Thoracic aorta (tissue), 2 donors: ENCODE results near the gene GTF2F1. TPM values are rescaled to one million over a fixed set of nuclear protein-coding genes. Genes with fewer than 3 reads are reported as not detected.
A peak's percentile ranks its signal among the peaks of the same experiment; 100 is the strongest.

Source experiments
- ATAC-seq: fragments of 150-250 bp; one replicate; pipeline ENCODE4 v1.8.0; 2017; ENCODE audit warnings: low read depth; ENCODE audit not compliant: insufficient number of reproducible peaks, low FRiP score
- DNase-seq: peaks from one replicate; pipeline ENCODE4 v3.0.0-alpha.2; 2020; ENCODE audit warnings: low spot score
- H3K27ac ChIP-seq, 2 donors: fragments of 200-600 bp; sonication (generic); 1 replicate in 1 of 2; 2 replicates in 1 of 2; pipeline ENCODE4 v1.5.1; 2016; ENCODE audit warnings: mild to moderate bottlenecking in 2 of 2, moderate library complexity in 2 of 2
- H3K27me3 ChIP-seq: fragments of 200-600 bp; sonication (generic); replicated peaks from 2 replicates; pipeline ENCODE4 v1.6.0; 2016; ENCODE audit warnings: mild to moderate bottlenecking; ENCODE audit not compliant: insufficient read depth
- H3K36me3 ChIP-seq: fragments of 200-600 bp; sonication (generic); one replicate; pipeline ENCODE4 v1.5.1; 2016
- H3K4me1 ChIP-seq, 2 donors: fragments of 200-600 bp; sonication (generic); 1 replicate in 1 of 2; 2 replicates in 1 of 2; pipeline versions ENCODE4 v1.5.1 to v1.6.0; 2016; ENCODE audit warnings: low read depth in 2 of 2, mild to moderate bottlenecking in 1 of 2; ENCODE audit not compliant: control insufficient read depth in 1 of 2
- H3K4me3 ChIP-seq: fragments of 200-600 bp; sonication (generic); 2 replicates; pipeline ENCODE4 v1.5.1; 2016; ENCODE audit warnings: mild to moderate bottlenecking
- H3K9me3 ChIP-seq: fragments of 200-600 bp; sonication (generic); 2 replicates; pipeline ENCODE4 v1.5.1; 2016
- CTCF ChIP-seq: fragments of 200-600 bp; sonication (generic); IDR thresholded peaks from one replicate; pipeline ENCODE4 v1.5.1; 2019; ENCODE audit warnings: antibody characterized with exemption
- total RNA-seq, 2 donors: library from RNA; depleted of rRNA; stranded (reverse); fragments of >200 nt; gene quantifications; one replicate each; pipeline versions ENCODE4 v1.1.0 to v1.2.3, GENCODE V29; 2016

Gene GTF2F1
- total RNA-seq, 2 donors from 2014 or later = 22.7 to 27.7 TPM

DNA sequence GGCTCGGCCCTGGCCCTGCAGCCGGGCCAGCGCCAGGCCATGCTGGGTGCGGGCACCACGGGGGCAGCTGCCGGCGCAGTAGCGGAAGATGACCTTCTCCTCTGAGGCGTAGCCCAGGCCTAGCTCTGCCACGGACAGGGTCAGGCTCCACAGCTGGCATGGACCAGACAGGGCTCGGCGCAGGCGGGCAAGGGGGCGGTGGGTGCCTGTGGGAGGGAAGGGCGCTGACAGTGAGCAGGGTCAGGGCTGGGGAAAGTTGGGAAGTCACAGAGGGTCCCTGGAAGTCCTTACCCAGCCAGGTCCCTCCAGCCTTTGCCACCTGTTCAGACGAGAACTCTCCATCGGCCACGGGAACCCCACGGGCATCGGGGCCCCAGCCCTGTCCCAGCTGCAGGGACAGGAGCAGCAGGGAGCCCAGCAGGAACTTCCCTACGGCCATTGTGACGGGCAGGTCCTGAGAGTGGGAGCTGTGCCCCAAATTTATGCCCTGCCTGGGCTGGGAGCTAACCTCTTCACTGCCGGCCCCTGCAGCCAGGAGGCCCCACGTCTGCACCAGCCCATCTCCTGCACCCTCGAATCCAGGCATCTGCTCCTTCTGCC, 17.5 kb downstream of the GTF2F1 start, which contains the start of gene PSPN:
PSPN (minus strand) TSS at position 523 of the 600 bp plus-strand sequence; CDS start at position 439, 84 bp downstream.
- H3K27me3 ChIP-seq = no peaks in the 10 kb centered on the region
- no peaks in the 10 kb centered on the region for H3K9me3 ChIP-seq
- no peak within 1 kb of the TSS for H3K27ac ChIP-seq
- H3K4me3 ChIP-seq = no peak within 1 kb of the TSS
- peaks cover 5 to 22% of the 10 kb centered on the region in 2 donors for H3K4me1 ChIP-seq
- DNase-seq (no peak), ATAC-seq (no peak)
- H3K36me3 ChIP-seq = peaks cover 12% of the 10 kb centered on the region
- TF ChIP-seq CTCF = no peak

DNA sequence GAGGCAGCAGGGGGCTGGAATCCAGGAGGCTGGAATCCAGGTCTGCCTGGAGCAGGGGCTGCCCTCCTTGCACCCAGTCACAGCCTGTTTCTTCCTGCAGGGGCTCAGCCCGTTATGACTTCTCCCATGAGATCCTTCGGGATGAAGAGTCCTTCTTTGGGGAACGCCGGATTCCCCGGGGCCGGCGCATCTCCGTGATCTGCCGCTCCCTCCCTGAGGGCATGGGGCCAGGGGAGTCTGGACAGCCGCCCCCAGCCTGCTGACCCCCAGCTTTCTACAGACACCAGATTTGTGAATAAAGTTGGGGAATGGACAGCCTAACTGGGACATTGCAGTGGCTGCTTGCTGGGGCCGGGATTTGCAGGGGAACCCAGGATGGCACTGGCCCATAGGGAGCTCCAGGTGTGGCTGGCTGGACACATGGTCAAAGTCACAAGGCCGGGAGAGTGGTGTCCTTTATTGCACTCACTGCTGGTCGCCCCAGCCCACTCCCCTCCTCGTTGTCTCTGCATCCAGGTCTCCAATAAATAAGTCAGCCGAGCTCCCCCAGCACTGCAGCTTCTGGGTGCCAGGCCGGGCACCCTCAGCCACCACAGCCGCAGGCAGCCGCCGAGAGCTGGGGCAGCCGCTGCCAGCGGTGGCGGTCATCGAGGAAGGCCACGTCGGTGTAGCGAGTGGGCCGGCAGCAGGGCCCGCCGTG, 18.1 kb downstream of the GTF2F1 start:
- Histone ChIP-seq H3K9me3 (no peaks in the 10 kb centered on the region), H3K4me3 (no peak overlapping the region), H3K27ac (no peak overlapping the region), H3K4me1 (peaks cover 5 to 22% of the 10 kb centered on the region in 2 donors), H3K27me3 (no peaks in the 10 kb centered on the region), H3K36me3 (peaks cover 5% of the 10 kb centered on the region)
- ATAC-seq = no peak
- no peak for DNase-seq
- TF ChIP-seq CTCF = no peak

DNA sequence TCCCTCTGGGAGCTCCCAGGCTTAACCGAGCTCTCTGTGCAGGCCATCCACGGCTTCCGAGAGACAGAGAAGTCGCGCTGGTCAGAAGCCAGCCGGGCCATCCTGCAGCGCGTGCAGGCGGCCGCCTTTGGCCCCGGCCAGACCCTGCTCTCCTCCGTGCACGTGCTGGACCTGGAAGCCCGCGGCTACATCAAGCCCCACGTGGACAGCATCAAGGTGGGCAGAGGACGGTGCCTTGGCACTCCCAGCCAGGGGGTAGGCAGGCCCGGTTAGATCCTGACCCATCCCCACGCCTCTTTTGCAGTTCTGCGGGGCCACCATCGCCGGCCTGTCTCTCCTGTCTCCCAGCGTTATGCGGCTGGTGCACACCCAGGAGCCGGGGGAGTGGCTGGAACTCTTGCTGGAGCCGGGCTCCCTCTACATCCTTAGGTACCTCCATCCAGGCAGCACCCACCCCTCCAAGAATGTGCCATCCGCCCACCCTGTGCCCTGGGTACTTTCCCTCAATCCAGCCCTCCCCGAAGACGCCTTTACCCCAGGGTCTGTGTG, 18.7 kb downstream of the GTF2F1 start:
- no peak for TF ChIP-seq CTCF
- Histone ChIP-seq H3K9me3 (no peaks in the 10 kb centered on the region), H3K4me3 (peak overlapping the region; percentile 100), H3K36me3 (peaks cover 2% of the 10 kb centered on the region), H3K4me1 (peaks cover 5 to 22% of the 10 kb centered on the region in 2 donors), H3K27ac (peak overlapping the region in 1 of 2 donors; percentile 58), H3K27me3 (no peaks in the 10 kb centered on the region)
- no peak for DNase-seq
- no peak for ATAC-seq

DNA sequence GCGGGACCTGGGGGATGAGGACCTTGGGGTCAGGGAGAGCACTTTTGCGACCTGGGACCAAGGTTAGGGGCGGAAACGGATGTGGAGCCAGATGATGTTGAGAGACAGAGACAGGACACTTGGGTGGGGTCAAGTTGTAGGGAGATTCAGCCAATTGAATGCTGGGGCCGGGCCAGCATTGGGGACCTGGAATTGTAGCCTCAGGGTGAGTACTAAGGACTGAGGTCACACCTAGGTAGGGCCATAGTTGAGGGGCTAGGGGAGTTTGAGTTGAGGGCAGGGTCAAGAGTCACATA, 19.2 kb downstream of the GTF2F1 start:
- H3K4me1 ChIP-seq = peaks cover 5 to 22% of the 10 kb centered on the region in 2 donors
- ATAC-seq = no peak
- H3K27ac ChIP-seq = peak overlapping the region; percentile 10 to 58
- H3K36me3 ChIP-seq = peaks cover 7% of the 10 kb centered on the region
- peak overlapping the region; percentile 100 for H3K4me3 ChIP-seq
- H3K9me3 ChIP-seq = no peaks in the 10 kb centered on the region
- H3K27me3 ChIP-seq = no peaks in the 10 kb centered on the region
- no peak for DNase-seq
- no peak for TF ChIP-seq CTCF

DNA sequence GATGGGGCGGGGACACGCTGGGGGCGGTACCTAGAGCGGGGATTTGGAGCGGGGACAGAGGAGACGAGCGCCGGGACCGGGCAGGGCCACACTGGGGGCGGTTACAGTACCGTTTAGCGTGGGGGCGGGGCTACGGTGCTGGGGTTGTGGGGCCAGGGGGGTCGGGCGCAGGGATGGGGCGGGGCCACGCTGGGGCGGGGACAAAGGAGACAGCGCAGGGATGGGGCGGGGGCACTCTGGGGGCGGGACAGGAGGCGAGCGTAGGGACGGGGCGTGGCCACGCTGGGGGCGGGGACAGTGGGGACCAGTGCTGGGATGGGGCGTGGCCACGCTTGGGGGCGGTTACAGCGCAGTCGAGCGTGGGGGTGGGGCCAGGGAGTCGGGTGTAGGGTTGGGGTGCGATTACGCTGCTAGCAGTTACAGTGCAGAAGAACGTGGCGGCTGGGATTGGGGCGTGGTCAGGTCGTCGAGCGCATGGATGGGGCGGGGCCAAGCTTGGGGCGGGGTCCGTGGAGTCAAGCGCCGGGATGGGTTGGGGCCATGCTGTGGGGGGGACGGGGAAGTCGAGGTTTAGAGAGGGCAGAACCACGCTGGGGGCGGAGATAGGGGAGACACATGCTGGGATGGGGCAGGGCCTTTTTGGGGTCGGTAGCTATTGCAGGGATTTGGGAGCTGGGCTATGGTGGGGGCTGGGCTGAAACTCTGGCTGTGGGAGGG, 19.7 kb downstream of the GTF2F1 start:
- H3K36me3 ChIP-seq = peaks cover 12% of the 10 kb centered on the region
- DNase-seq (peak; percentile 96), ATAC-seq (peak; percentile 78)
- TF ChIP-seq CTCF = no peak
- peak overlapping the region; percentile 98 to 100 for H3K27ac ChIP-seq
- no peaks in the 10 kb centered on the region for H3K9me3 ChIP-seq
- H3K4me1 ChIP-seq = peaks cover 5 to 19% of the 10 kb centered on the region in 2 donors
- H3K4me3 ChIP-seq = peak overlapping the region; percentile 100
- H3K27me3 ChIP-seq = no peaks in the 10 kb centered on the region
